Sigmoid colon (tissue), 3 donors: ENCODE results near the gene GPR173.

Experiments
- POLR2A ChIP-seq, 2 donors: fragments of 450-650 bp; IDR thresholded peaks; one replicate each; pipeline ENCODE4 v1.6.1; 2016; ENCODE audit warnings: antibody characterized with exemption in 2 of 2, mild to moderate bottlenecking in 2 of 2, moderate library complexity in 2 of 2
- TF ChIP-seq, protein P1 (sequence below), 4 experiments: fragments of 450-650 bp in 3 of 4; fragments of 200-600 bp in 1 of 4; IDR thresholded peaks; one replicate each; pipeline ENCODE4 v1.5.1; 2016 to 2019; ENCODE audit warnings: antibody characterized with exemption in 4 of 4, mild to moderate bottlenecking in 3 of 4, moderate library complexity in 2 of 4

GRCh38 chrX:53036149-53036548 is 12.4 kb upstream of the GPR173 start:
- no peak for TF ChIP-seq POLR2A (IDR thresholded peaks at IDR 0.05)
- TF ChIP-seq, protein P1, sequence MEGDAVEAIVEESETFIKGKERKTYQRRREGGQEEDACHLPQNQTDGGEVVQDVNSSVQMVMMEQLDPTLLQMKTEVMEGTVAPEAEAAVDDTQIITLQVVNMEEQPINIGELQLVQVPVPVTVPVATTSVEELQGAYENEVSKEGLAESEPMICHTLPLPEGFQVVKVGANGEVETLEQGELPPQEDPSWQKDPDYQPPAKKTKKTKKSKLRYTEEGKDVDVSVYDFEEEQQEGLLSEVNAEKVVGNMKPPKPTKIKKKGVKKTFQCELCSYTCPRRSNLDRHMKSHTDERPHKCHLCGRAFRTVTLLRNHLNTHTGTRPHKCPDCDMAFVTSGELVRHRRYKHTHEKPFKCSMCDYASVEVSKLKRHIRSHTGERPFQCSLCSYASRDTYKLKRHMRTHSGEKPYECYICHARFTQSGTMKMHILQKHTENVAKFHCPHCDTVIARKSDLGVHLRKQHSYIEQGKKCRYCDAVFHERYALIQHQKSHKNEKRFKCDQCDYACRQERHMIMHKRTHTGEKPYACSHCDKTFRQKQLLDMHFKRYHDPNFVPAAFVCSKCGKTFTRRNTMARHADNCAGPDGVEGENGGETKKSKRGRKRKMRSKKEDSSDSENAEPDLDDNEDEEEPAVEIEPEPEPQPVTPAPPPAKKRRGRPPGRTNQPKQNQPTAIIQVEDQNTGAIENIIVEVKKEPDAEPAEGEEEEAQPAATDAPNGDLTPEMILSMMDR (IDR thresholded peaks at IDR 0.05), result no peak
